ENCODE results near the gene RBM3. TPM values are rescaled to one million over a fixed set of nuclear protein-coding genes. Genes with fewer than 3 reads are reported as not detected.

RBM3 gene
- total RNA-seq, 1 donor from 2014 or later, result 130 TPM

DNA sequence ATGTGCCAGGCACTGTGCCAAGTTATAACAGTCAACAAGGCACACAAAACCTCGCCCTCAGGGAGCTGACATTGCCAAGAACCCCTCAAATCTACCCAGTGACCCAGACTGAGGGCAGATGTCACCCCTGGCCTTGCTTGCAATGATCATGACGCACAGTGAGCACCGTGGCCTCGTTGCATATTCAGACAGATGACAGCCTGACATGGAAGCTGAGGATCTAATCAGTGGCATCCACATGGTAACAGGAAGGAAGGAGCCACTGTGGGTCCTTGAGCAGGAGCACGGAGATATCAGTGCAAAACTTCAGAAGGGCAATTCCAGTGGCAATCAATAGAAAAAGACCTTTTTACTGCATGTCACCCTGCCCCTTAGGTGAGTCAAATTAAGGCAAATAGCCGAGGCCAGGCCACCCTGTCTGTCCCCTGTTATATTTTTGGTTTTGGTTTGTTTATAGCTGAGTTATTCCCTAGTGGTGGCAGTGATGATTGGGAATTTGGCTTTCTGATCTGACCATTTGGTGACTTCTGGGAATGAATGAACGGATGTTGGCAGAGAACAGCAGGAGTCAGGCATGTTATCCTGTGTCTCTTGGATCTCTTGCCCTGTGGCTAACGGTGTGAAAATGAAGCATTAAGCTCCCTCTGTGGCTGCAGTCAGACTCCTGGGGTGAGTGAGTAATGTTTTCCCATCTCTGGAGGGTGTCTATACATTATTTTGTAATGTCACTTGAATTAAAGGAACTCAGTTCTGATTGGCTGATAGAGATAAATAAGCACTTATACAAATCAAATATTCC, 43.5 kb downstream of the RBM3 start:
- Histone ChIP-seq H2AFZ (replicated peaks) (no peak overlapping the region), H3K9ac (no peak overlapping the region), H3K4me3 (no peak overlapping the region), H3K79me2 (ENCODE audit: low read depth) (no peaks in the 10 kb centered on the region), H3F3A (ENCODE audit: low read depth) (no peaks in the 10 kb centered on the region), H3K4me2 (no peak overlapping the region), H3K9me3 (ENCODE audit: low read depth) (no peaks in the 10 kb centered on the region), H3K27ac (no peak overlapping the region), H3K27me3 (no peaks in the 10 kb centered on the region), H3K4me1 (no peaks in the 10 kb centered on the region), H3K36me3 (no peaks in the 10 kb centered on the region), H4K20me1 (ENCODE audit: low read depth) (no peaks in the 10 kb centered on the region)
- H3K4me1 Mint-ChIP-seq, result peaks cover 11% of the 10 kb centered on the region
- H3K9me3 Mint-ChIP-seq, result peaks cover 12% of the 10 kb centered on the region
- H3K27me3 Mint-ChIP-seq (ENCODE audit: insufficient read depth, low read depth), result peaks cover 1% of the 10 kb centered on the region
- TF ChIP-seq EZH2phosphoT487 (IDR thresholded peaks at IDR 0.05) (no peak), EZH2 (IDR thresholded peaks at IDR 0.05) (no peak)
- TF ChIP-seq, protein P1, sequence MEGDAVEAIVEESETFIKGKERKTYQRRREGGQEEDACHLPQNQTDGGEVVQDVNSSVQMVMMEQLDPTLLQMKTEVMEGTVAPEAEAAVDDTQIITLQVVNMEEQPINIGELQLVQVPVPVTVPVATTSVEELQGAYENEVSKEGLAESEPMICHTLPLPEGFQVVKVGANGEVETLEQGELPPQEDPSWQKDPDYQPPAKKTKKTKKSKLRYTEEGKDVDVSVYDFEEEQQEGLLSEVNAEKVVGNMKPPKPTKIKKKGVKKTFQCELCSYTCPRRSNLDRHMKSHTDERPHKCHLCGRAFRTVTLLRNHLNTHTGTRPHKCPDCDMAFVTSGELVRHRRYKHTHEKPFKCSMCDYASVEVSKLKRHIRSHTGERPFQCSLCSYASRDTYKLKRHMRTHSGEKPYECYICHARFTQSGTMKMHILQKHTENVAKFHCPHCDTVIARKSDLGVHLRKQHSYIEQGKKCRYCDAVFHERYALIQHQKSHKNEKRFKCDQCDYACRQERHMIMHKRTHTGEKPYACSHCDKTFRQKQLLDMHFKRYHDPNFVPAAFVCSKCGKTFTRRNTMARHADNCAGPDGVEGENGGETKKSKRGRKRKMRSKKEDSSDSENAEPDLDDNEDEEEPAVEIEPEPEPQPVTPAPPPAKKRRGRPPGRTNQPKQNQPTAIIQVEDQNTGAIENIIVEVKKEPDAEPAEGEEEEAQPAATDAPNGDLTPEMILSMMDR (IDR thresholded peaks at IDR 0.05), result no peak
- no peak for DNase-seq (ENCODE audit: low spot score)
- H3K27ac Mint-ChIP-seq, result no peak overlapping the region
- no peaks in the 10 kb centered on the region for H3K36me3 Mint-ChIP-seq
- peak overlapping the region; percentile 0 for H3K4me3 Mint-ChIP-seq

DNA sequence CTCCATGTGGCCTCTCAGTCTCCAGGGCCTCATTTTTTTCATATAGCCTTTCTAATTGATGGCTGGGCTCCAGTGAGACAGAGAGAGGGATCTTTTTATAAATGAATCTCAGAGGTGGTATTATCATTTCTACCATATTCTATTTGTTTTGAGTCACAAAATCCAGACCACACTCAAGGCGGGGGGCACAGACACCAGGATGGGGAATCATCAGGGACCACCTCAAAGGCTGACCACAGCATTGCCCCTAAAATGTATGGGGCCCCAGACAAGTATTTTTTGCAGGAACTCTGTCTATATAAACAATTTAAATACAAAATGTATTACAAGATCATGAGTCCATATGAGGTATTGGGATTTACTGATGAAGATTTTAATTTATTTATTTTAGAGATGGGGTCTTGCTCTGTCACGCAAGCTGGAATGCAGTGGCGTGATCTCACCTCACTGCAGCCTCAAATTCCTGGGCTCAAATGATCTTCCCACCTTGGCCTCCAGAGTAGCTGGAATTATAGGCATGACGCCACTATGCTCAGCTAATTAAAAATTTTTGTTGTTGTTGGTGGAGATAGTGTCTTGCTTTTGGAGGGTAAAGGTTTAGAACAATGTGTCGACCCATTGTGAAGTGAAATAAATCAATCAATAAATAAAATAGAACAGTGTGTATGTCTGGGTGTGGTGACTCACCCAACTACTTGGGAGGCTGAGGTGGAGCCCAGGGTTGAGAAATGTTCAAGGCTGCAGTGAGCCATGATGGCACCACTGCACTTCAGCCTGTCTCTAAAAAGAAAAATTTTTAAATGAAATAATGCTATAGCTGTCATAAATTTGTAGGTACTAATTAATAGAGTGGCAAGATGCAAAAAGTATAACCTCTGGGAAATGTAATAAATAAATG, 52.4 kb downstream of the RBM3 start:
- Histone ChIP-seq H3K79me2 (ENCODE audit: low read depth) (no peaks in the 10 kb centered on the region), H3K4me1 (no peaks in the 10 kb centered on the region), H3K9ac (no peak overlapping the region), H4K20me1 (ENCODE audit: low read depth) (no peaks in the 10 kb centered on the region), H3K27ac (no peak overlapping the region), H3K4me3 (no peak overlapping the region), H2AFZ (replicated peaks) (no peak overlapping the region), H3F3A (ENCODE audit: low read depth) (peaks cover 1% of the 10 kb centered on the region), H3K9me3 (ENCODE audit: low read depth) (no peaks in the 10 kb centered on the region), H3K36me3 (no peaks in the 10 kb centered on the region), H3K4me2 (no peak overlapping the region), H3K27me3 (no peaks in the 10 kb centered on the region)
- DNase-seq (ENCODE audit: low spot score), result no peak
- no peaks in the 10 kb centered on the region for H3K36me3 Mint-ChIP-seq
- no peaks in the 10 kb centered on the region for H3K27me3 Mint-ChIP-seq (ENCODE audit: insufficient read depth, low read depth)
- no peak overlapping the region for H3K4me3 Mint-ChIP-seq
- TF ChIP-seq EZH2phosphoT487 (IDR thresholded peaks at IDR 0.05) (no peak), EZH2 (IDR thresholded peaks at IDR 0.05) (no peak)
- TF ChIP-seq, protein P1 (IDR thresholded peaks at IDR 0.05), result no peak
- no peaks in the 10 kb centered on the region for H3K4me1 Mint-ChIP-seq
- no peak overlapping the region for H3K27ac Mint-ChIP-seq
- H3K9me3 Mint-ChIP-seq, result peaks cover 3% of the 10 kb centered on the region

Small RNA genes lying within 50 kb of the gene (small RNA-seq; reads per million reads assigned to genes)
- not detected for gene MRPL32P1

Other genes with a start within 250 kb of the RBM3 start
- not detected in 2 replicates for gene SSX3, start 217.8 kb upstream of the RBM3 start, total RNA-seq (ENCODE audit: low replicate concordance)
- gene SSX4, start 190.9 kb upstream of the RBM3 start, total RNA-seq (ENCODE audit: low replicate concordance), result not detected in 2 replicates
- gene SSX4B, start 162.5 kb upstream of the RBM3 start, total RNA-seq (ENCODE audit: low replicate concordance), result not detected in 2 replicates
- gene SLC38A5, start 104.2 kb upstream of the RBM3 start, total RNA-seq (ENCODE audit: low replicate concordance), result 2.3 and 6.7 TPM in 2 replicates
- 32.2 and 45.2 TPM in 2 replicates for gene FTSJ1, start 98.3 kb upstream of the RBM3 start, total RNA-seq (ENCODE audit: low replicate concordance)
- 10.8 and 21.2 TPM in 2 replicates for gene PORCN, start 65.5 kb upstream of the RBM3 start, total RNA-seq (ENCODE audit: low replicate concordance)
- gene EBP, start 52.7 kb upstream of the RBM3 start, total RNA-seq (ENCODE audit: low replicate concordance), result 74.6 and 95.4 TPM in 2 replicates
- 1.5 and 3.1 TPM in 2 replicates for gene TBC1D25, start 34.8 kb upstream of the RBM3 start, total RNA-seq (ENCODE audit: low replicate concordance)
- 20.9 and 39.0 TPM in 2 replicates for gene WDR13, start 23.0 kb downstream of the RBM3 start, total RNA-seq (ENCODE audit: low replicate concordance)
- gene WAS, start 109.3 kb downstream of the RBM3 start, total RNA-seq (ENCODE audit: low replicate concordance), result 0.37 TPM in 1 of 2 replicates, not detected in the other
- 9.4 and 13.9 TPM in 2 replicates for gene SUV39H1, start 122.2 kb downstream of the RBM3 start, total RNA-seq (ENCODE audit: low replicate concordance)
- gene GLOD5, start 187.3 kb downstream of the RBM3 start, total RNA-seq (ENCODE audit: low replicate concordance), result not detected in 2 replicates
- gene GATA1, start 212.1 kb downstream of the RBM3 start, total RNA-seq (ENCODE audit: low replicate concordance), result not detected in 2 replicates
- gene HDAC6, start 227.6 kb downstream of the RBM3 start, total RNA-seq (ENCODE audit: low replicate concordance), result 127 and 135 TPM in 2 replicates

Measured in neural progenitor cell (in vitro differentiated cells).